Fibroblast of the aortic adventitia (primary cell): ENCODE results near the gene E2F2. TPM values are rescaled to one million over a fixed set of nuclear protein-coding genes. Genes with fewer than 3 reads are reported as not detected.
"Not testable (repeated sequence)": the region's sequence is repeated elsewhere in the genome, so short reads cannot be mapped to it uniquely, and the experiment has no call there.

ENCODE experiments used
- DNase-seq: peaks from one replicate; pipeline ENCODE4 v3.0.0-alpha.2; 2010; ENCODE audit warnings: low read depth
- H3K4me3 ChIP-seq: 2 replicates; pipeline ENCODE4 v1.5.1; 2011; ENCODE audit warnings: low read depth, mild to moderate bottlenecking, control low read depth, low read length, moderate library complexity
- CTCF ChIP-seq: IDR thresholded peaks from 2 replicates; pipeline ENCODE4 v1.5.1; 2011; ENCODE audit warnings: mild to moderate bottlenecking, low read length, control low read depth, inconsistent platforms; ENCODE audit not compliant: insufficient read depth
- total RNA-seq: library from RNA; depleted of rRNA; stranded (reverse); fragments of >200 nt; gene quantifications from 2 replicates; pipeline ENCODE4 v1.2.3, GENCODE V29; 2012; ENCODE audit warnings: low replicate concordance

Gene E2F2
- total RNA-seq, 1 donor = 5.6 TPM

GRCh38 chr1:23545851-23546250 is 14.8 kb upstream of the E2F2 start:
- no peak for TF ChIP-seq CTCF
- no peak overlapping the region for H3K4me3 ChIP-seq
- no peak for DNase-seq

- DNase-seq = peak; percentile 89
- no peak overlapping the region for H3K4me3 ChIP-seq
- peak; percentile 87 for TF ChIP-seq CTCF
Measured at GRCh38 chr1:23544444-23545389, 13.7 kb upstream of the E2F2 start.

- H3K4me3 ChIP-seq = no peak overlapping the region
- no peak for TF ChIP-seq CTCF
- DNase-seq = no peak
Measured at GRCh38 chr1:23543707-23544443, 12.8 kb upstream of the E2F2 start.

- not testable (repeated sequence) for DNase-seq, H3K4me3 ChIP-seq
Measured at GRCh38 chr1:23542940-23543339, 11.9 kb upstream of the E2F2 start.

- TF ChIP-seq CTCF = peak; percentile 96
- H3K4me3 ChIP-seq = peak overlapping the region; percentile 43
- DNase-seq = peak; percentile 91
Measured at GRCh38 chr1:23539698-23540266, 8.7 kb upstream of the E2F2 start.

GRCh38 chr1:23537296-23537973 is 6.4 kb upstream of the E2F2 start:
- peak; percentile 59 for DNase-seq
- no peak for TF ChIP-seq CTCF
- H3K4me3 ChIP-seq = no peak overlapping the region
